Measurements from ENCODE around the gene MYT1. TPM values are rescaled to one million over a fixed set of nuclear protein-coding genes. Genes with fewer than 3 reads are reported as not detected.

The MYT1 gene
- total and polyA plus RNA-seq, 2 experiments from 2014 or later: 0.39 to 0.50 TPM

GRCh38 chr20:64146936-64147477 is 17.2 kb upstream of the MYT1 start:
- no peaks in the 10 kb centered on the region for H3K9me3 ChIP-seq (ENCODE audit: low read depth)
- H3K4me1 ChIP-seq (ENCODE audit: low read depth): no peaks in the 10 kb centered on the region
- H3K36me3 ChIP-seq: no peaks in the 10 kb centered on the region
- H3K27ac ChIP-seq: no peak overlapping the region
- no peak overlapping the region for H3K4me3 ChIP-seq
- no peak for TF ChIP-seq CTCF (IDR thresholded peaks at IDR 0.05; ENCODE audit: low read depth, low read length)
- H3K27me3 ChIP-seq: no peaks in the 10 kb centered on the region
- DNase-seq (ENCODE audit: low read depth in 1 of 2, low spot score in 1 of 2): no peak

GRCh38 chr20:64148581-64148980 is 15.7 kb upstream of the MYT1 start:
- H3K27me3 ChIP-seq: no peaks in the 10 kb centered on the region
- H3K4me1 ChIP-seq (ENCODE audit: low read depth): no peaks in the 10 kb centered on the region
- TF ChIP-seq CTCF (IDR thresholded peaks at IDR 0.05; ENCODE audit: low read depth, low read length): no peak
- no peak overlapping the region for H3K27ac ChIP-seq
- DNase-seq (ENCODE audit: low read depth in 1 of 2, low spot score in 1 of 2): no peak
- H3K36me3 ChIP-seq: no peaks in the 10 kb centered on the region
- H3K4me3 ChIP-seq: no peak overlapping the region
- H3K9me3 ChIP-seq (ENCODE audit: low read depth): no peaks in the 10 kb centered on the region

GRCh38 chr20:64149141-64149540 is 15.1 kb upstream of the MYT1 start:
- no peaks in the 10 kb centered on the region for H3K27me3 ChIP-seq
- H3K4me3 ChIP-seq: no peak overlapping the region
- DNase-seq (ENCODE audit: low read depth in 1 of 2, low spot score in 1 of 2): no peak
- no peaks in the 10 kb centered on the region for H3K9me3 ChIP-seq (ENCODE audit: low read depth)
- H3K27ac ChIP-seq: no peak overlapping the region
- H3K36me3 ChIP-seq: no peaks in the 10 kb centered on the region
- TF ChIP-seq CTCF (IDR thresholded peaks at IDR 0.05; ENCODE audit: low read depth, low read length): no peak
- H3K4me1 ChIP-seq (ENCODE audit: low read depth): no peaks in the 10 kb centered on the region

GRCh38 chr20:64149809-64150560 is 14.3 kb upstream of the MYT1 start:
- H3K9me3 ChIP-seq (ENCODE audit: low read depth): no peaks in the 10 kb centered on the region
- H3K4me3 ChIP-seq: no peak overlapping the region
- H3K27me3 ChIP-seq: no peaks in the 10 kb centered on the region
- H3K4me1 ChIP-seq (ENCODE audit: low read depth): no peaks in the 10 kb centered on the region
- no peaks in the 10 kb centered on the region for H3K36me3 ChIP-seq
- DNase-seq (ENCODE audit: low read depth in 1 of 2, low spot score in 1 of 2): no peak
- TF ChIP-seq CTCF (IDR thresholded peaks at IDR 0.05; ENCODE audit: low read depth, low read length): no peak
- no peak overlapping the region for H3K27ac ChIP-seq

GRCh38 chr20:64150756-64151632 is 13.3 kb upstream of the MYT1 start:
- Histone ChIP-seq H3K27me3 (no peaks in the 10 kb centered on the region), H3K9me3 (ENCODE audit: low read depth) (no peaks in the 10 kb centered on the region), H3K27ac (no peak overlapping the region), H3K4me3 (no peak overlapping the region), H3K36me3 (no peaks in the 10 kb centered on the region), H3K4me1 (ENCODE audit: low read depth) (no peaks in the 10 kb centered on the region)
- no peak for TF ChIP-seq CTCF (IDR thresholded peaks at IDR 0.05; ENCODE audit: low read depth, low read length)
- DNase-seq (ENCODE audit: low read depth in 1 of 2, low spot score in 1 of 2): no peak
